ENCODE data around the gene ARHGAP23. TPM values are rescaled to one million over a fixed set of nuclear protein-coding genes. Genes with fewer than 3 reads are reported as not detected.

The ARHGAP23 gene
- total and polyA plus RNA-seq, 4 donors, result 18.3 to 91.7 (median 39.2) TPM

GRCh38 chr17:38554430-38555350 lies 126.4 kb downstream of the ARHGAP23 start:
- Histone ChIP-seq H3K9me3 (ENCODE audit: control insufficient read depth in 4 of 4, insufficient read depth in 3 of 4, low read length in 3 of 4) (no peaks in the 10 kb centered on the region), H3K4me3 (no peak overlapping the region), H3K4me1 (ENCODE audit: control insufficient read depth in 5 of 5, insufficient read depth in 5 of 5, low read length in 5 of 5) (peaks cover 0 to 22% (median 9%) of the 10 kb centered on the region in 5 donors), H3K9ac (ENCODE audit: insufficient read depth in 1 of 2, low read length in 2 of 2) (no peak overlapping the region), H3K27me3 (ENCODE audit: control insufficient read depth in 3 of 3, insufficient read depth in 3 of 3, low read length in 2 of 3) (peaks cover 0 to 13% (median under 1%) of the 10 kb centered on the region in 3 donors), H3K27ac (ENCODE audit: low read depth in 1 of 2, low read length in 1 of 2) (no peak overlapping the region), H3K36me3 (ENCODE audit: control insufficient read depth in 4 of 4, insufficient read depth in 4 of 4, low read length in 4 of 4) (no peaks in the 10 kb centered on the region)
- DNase-seq (no peak), ATAC-seq (ENCODE audit: insufficient read depth, low FRiP score) (no peak)
- 58 to 65% methylated on average over 8 of the region's 8 CpGs for WGBS, 2 donors
- no peak for TF ChIP-seq CTCF (IDR thresholded peaks at IDR 0.05; ENCODE audit: control extremely low read depth, extremely low read depth)

DNA sequence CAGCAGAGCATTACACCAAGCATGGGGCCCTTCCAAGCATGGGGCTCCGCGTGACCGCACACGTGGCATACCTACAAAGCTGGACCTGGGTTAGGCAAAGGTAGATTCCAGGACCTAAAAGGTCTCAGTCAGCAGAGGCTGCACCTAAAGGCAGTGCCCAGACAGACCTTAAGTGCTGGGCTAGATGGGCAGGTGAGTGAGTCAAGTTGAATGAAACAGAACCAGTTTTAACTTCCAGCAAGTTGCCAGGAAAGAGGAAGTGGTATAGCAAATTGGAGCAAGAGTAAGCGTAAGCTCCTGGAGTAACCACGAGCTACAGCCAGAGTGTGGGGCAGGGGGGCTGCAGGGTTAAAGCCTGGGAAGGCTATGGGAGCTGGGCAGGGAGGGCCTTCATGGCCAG lies 128.0 kb downstream of the ARHGAP23 start:
- ATAC-seq (ENCODE audit: insufficient read depth, low FRiP score), result no peak
- Histone ChIP-seq H3K9me3 (ENCODE audit: control insufficient read depth in 4 of 4, insufficient read depth in 3 of 4, low read length in 3 of 4) (peaks cover 0 to 2% (median 0%) of the 10 kb centered on the region in 4 donors), H3K27me3 (ENCODE audit: control insufficient read depth in 3 of 3, insufficient read depth in 3 of 3, low read length in 2 of 3) (peaks cover 0 to 29% (median 16%) of the 10 kb centered on the region in 3 donors), H3K4me1 (ENCODE audit: control insufficient read depth in 5 of 5, insufficient read depth in 5 of 5, low read length in 5 of 5) (peaks cover 0 to 22% (median 9%) of the 10 kb centered on the region in 5 donors), H3K36me3 (ENCODE audit: control insufficient read depth in 4 of 4, insufficient read depth in 4 of 4, low read length in 4 of 4) (no peaks in the 10 kb centered on the region), H3K9ac (ENCODE audit: insufficient read depth in 1 of 2, low read length in 2 of 2) (no peak overlapping the region), H3K4me3 (no peak overlapping the region), H3K27ac (ENCODE audit: low read depth in 1 of 2, low read length in 1 of 2) (no peak overlapping the region)
- DNase-seq, result no peak
- 75 to 82% methylated on average over 6 of the region's 6 CpGs for WGBS, 2 donors
- no peak for TF ChIP-seq CTCF (IDR thresholded peaks at IDR 0.05; ENCODE audit: control extremely low read depth, extremely low read depth)

DNA sequence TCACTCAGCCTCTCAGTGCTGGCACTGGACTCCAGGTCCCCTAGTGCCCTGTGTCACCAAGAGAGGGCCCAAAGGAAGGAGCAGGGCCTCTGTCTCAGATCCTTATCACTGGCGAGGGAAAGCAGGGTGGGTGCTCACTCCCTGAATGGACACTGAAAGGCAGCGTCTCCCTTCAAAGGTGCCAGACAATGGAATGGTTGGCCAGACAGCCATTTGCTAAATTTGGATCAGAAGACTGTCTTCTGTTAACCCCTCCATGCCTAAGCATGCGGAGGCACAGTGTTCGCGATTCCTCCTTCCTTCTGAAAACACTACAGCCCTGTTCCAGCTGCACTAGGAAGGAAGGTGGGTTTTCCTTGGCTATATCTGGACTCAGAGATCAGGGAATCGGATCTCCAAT lies 129.1 kb downstream of the ARHGAP23 start:
- Histone ChIP-seq H3K27ac (ENCODE audit: low read depth in 1 of 2, low read length in 1 of 2) (peak overlapping the region in 1 of 2 donors; percentile 65), H3K4me3 (no peak overlapping the region), H3K4me1 (ENCODE audit: control insufficient read depth in 5 of 5, insufficient read depth in 5 of 5, low read length in 5 of 5) (peaks cover 0 to 22% (median 9%) of the 10 kb centered on the region in 5 donors), H3K9me3 (ENCODE audit: control insufficient read depth in 4 of 4, insufficient read depth in 3 of 4, low read length in 3 of 4) (peaks cover 0 to 3% (median 0%) of the 10 kb centered on the region in 4 donors), H3K27me3 (ENCODE audit: control insufficient read depth in 3 of 3, insufficient read depth in 3 of 3, low read length in 2 of 3) (peaks cover 0 to 33% (median 22%) of the 10 kb centered on the region in 3 donors), H3K9ac (ENCODE audit: insufficient read depth in 1 of 2, low read length in 2 of 2) (no peak overlapping the region), H3K36me3 (ENCODE audit: control insufficient read depth in 4 of 4, insufficient read depth in 4 of 4, low read length in 4 of 4) (no peaks in the 10 kb centered on the region)
- no peak for ATAC-seq (ENCODE audit: insufficient read depth, low FRiP score)
- 60 to 75% methylated on average over 6 of the region's 6 CpGs for WGBS, 2 donors
- TF ChIP-seq CTCF (IDR thresholded peaks at IDR 0.05; ENCODE audit: control extremely low read depth, extremely low read depth), result no peak
- DNase-seq, result no peak
